Mucosa of rectum (tissue), 2 donors: ENCODE measurements around the gene IGF2BP2.
"Not testable (repeated sequence)": the region's sequence is repeated elsewhere in the genome, so short reads cannot be mapped to it uniquely, and the experiment has no call there.

ENCODE experiments used
- H3K27ac ChIP-seq, 2 donors: one replicate each; pipeline ENCODE4 v1.7.0; 2013; ENCODE audit warnings: inconsistent platforms in 2 of 2, low read depth in 2 of 2, low read length in 2 of 2
- H3K27me3 ChIP-seq, 2 donors: one replicate each; pipeline ENCODE4 v1.7.0; 2013; ENCODE audit warnings: low read length in 2 of 2; ENCODE audit not compliant: control insufficient read depth in 2 of 2, insufficient read depth in 2 of 2
- H3K36me3 ChIP-seq, 2 donors: one replicate each; pipeline ENCODE4 v1.7.0; 2013; ENCODE audit warnings: low read length in 2 of 2; ENCODE audit not compliant: control insufficient read depth in 2 of 2, insufficient read depth in 2 of 2
- H3K4me1 ChIP-seq, 2 donors: one replicate each; pipeline ENCODE4 v1.7.0; 2013; ENCODE audit warnings: low read length in 2 of 2, mild to moderate bottlenecking in 1 of 2; ENCODE audit not compliant: control insufficient read depth in 2 of 2, insufficient read depth in 2 of 2
- H3K4me3 ChIP-seq, 2 donors: one replicate each; pipeline ENCODE4 v1.7.0; 2013; ENCODE audit warnings: low read length in 2 of 2
- H3K9ac ChIP-seq, 2 donors: one replicate each; pipeline ENCODE4 v1.7.0; 2013; ENCODE audit warnings: low read length in 2 of 2, low read depth in 1 of 2, mild to moderate bottlenecking in 1 of 2
- H3K9me3 ChIP-seq, 2 donors: one replicate each; pipeline ENCODE4 v1.7.0; 2013; ENCODE audit warnings: low read length in 2 of 2; ENCODE audit not compliant: control insufficient read depth in 2 of 2
- donor health status: healthy.
- donor health status: Normal muscosa, but diverticular disease.

The IGF2BP2 gene

DNA sequence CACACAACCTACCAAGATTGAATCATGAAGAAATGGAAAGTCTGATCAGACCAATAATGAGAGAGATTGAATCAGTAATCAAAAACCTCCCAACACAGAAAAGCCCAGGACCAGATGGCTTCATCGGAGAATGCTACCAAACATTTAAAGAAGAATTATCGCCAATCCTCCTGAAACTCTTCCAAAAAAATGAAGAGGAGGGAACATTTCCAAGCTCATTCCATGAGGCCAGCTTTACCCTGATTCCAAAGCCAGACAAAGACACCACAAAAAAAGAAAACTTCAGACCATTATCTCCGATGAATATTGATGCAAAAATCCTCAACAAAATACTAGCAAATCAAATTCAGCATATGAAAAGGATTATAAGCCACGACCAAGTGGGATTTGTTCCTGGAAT lies 144.6 kb downstream of the IGF2BP2 start:
- H3K9me3 ChIP-seq, result no peaks in the 10 kb centered on the region
- H3K9ac ChIP-seq, result no peak overlapping the region
- no peaks in the 10 kb centered on the region for H3K4me1 ChIP-seq
- H3K27me3 ChIP-seq, result no peaks in the 10 kb centered on the region
- no peak overlapping the region for H3K27ac ChIP-seq
- H3K36me3 ChIP-seq, result peaks cover 5 to 8% of the 10 kb centered on the region in 2 donors
- no peak overlapping the region for H3K4me3 ChIP-seq

DNA sequence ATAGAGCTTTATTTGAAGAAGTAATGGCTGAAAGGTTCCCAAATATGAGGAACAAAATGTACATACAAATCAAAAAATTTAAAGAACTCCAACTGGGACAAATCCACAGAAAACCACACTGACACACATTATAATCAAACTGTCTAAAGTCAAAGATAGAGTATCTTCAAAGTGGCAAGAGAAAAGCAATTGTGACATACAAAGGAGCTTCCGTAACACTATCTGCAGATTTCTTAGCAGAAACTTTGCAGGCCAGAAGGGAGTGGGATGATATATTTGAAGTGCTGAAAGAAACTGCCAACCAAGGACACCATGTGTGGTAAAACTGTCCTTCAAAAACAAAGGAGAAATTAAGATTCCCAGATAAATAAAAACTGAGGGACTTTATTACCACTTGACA lies 146.8 kb downstream of the IGF2BP2 start:
- Histone ChIP-seq H3K4me1 (no peaks in the 10 kb centered on the region), H3K27me3 (no peaks in the 10 kb centered on the region), H3K9me3 (no peaks in the 10 kb centered on the region), H3K36me3 (peaks cover 14 to 15% of the 10 kb centered on the region in 2 donors), H3K27ac (no peak overlapping the region), H3K9ac (no peak overlapping the region), H3K4me3 (no peak overlapping the region)

DNA sequence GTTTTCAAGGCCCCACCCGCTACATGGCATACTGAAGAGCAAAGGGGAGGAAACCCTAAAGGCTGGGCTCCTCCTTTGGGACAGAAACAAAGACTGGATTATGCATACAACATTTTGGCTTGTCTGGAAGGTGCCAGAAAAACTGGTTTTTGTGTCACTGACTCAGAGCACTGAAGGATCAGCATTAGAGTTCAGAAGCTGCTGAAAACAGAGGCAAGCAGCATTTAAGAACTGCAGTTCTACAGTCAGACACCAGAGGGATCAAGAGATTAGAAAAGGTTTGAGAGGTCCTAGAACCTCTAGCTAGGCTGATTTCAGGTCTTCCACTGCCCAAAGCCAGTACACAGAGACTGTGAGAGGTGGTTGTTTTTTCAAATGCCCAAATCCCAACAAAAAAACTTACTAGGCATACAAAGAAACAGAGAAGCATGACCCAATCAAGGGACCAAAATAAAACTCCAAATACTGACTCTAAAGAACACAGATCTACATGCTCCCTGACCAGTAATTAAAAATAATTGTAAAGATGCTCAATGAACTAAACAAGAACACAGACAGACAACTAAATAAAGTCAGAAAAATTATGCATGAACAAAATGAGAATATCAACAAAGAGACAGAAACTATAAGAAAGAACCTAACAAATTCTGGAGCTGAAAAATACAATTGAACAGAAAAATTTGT lies 147.6 kb downstream of the IGF2BP2 start:
- no peaks in the 10 kb centered on the region for H3K27me3 ChIP-seq
- H3K9me3 ChIP-seq, result no peaks in the 10 kb centered on the region
- no peak overlapping the region for H3K9ac ChIP-seq
- H3K4me1 ChIP-seq, result no peaks in the 10 kb centered on the region
- H3K27ac ChIP-seq, result no peak overlapping the region
- H3K4me3 ChIP-seq, result no peak overlapping the region
- H3K36me3 ChIP-seq, result peaks cover 14 to 15% of the 10 kb centered on the region in 2 donors

DNA sequence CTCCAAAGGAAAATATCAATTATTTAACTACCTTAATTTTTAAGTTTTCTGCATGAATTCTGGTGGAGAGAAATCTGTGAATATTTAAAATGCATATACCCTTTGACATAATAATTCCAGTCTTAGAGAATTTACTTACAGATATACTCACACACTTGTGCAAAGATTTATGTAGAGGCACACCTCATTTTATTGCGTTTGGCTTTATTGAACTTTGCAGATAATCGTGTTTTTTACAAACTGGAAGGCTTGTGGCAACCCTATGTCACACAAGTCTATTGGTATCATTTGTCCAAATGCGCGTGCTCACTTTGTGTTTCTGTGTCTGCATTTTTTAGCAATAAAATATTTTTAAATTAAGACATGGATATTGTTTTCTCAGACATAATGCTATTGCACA lies 157.3 kb downstream of the IGF2BP2 start:
- Histone ChIP-seq H3K27ac (no peak overlapping the region), H3K9me3 (no peaks in the 10 kb centered on the region), H3K4me1 (peaks cover 0 to 3% of the 10 kb centered on the region in 2 donors), H3K4me3 (no peak overlapping the region), H3K36me3 (peaks cover 2 to 9% of the 10 kb centered on the region in 2 donors), H3K27me3 (no peaks in the 10 kb centered on the region), H3K9ac (no peak overlapping the region)

DNA sequence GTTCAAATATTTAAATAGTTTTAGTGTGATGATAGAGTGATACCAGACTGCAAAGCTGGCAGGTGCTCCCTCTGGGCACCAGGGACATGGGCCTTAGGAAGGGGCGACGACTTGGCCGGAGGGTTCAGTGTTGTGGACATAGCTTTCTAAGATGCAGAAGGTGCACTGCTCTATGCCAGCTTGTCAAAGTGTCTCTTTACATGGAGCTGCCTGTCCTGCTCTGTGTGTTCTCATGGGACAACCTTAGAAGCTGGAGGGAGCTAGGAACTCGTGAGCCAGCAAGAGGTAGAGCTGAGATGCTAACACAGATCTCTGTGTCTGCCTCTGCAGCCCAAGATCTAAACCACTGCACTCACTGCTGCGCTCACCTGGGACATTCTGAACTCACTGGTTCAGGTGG lies 160.9 kb downstream of the IGF2BP2 start:
- Histone ChIP-seq H3K4me3 (no peak overlapping the region), H3K36me3 (peaks cover 0 to 4% of the 10 kb centered on the region in 2 donors), H3K9ac (no peak overlapping the region), H3K4me1 (peaks cover 6 to 7% of the 10 kb centered on the region in 2 donors), H3K27ac (no peak overlapping the region), H3K27me3 (no peaks in the 10 kb centered on the region), H3K9me3 (no peaks in the 10 kb centered on the region)

DNA sequence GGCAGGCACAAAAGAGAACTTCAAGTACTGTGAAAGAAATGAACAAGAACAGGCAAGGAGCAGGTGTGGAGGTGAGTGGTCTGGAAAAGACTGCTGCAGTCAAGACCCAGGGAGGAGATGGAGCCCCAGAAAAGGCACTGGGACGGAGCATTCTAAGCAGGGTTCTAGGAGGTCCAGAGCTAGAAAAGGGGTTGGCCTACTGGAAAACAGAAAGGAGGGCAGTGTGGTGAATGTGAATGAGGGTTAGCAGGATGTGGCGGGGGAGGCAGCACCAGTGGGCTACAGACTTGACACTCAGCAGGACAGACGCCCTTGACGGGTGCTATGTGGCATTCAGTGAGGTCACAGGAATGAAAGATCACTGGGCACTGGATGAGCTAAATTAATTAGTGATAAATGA lies 163.1 kb downstream of the IGF2BP2 start:
- peaks cover 4 to 6% of the 10 kb centered on the region in 2 donors for H3K4me1 ChIP-seq
- H3K36me3 ChIP-seq, result peaks cover 9 to 13% of the 10 kb centered on the region in 2 donors
- H3K27me3 ChIP-seq, result no peaks in the 10 kb centered on the region
- no peak overlapping the region for H3K9ac ChIP-seq
- H3K9me3 ChIP-seq, result no peaks in the 10 kb centered on the region
- H3K27ac ChIP-seq, result no peak overlapping the region
- H3K4me3 ChIP-seq, result no peak overlapping the region

DNA sequence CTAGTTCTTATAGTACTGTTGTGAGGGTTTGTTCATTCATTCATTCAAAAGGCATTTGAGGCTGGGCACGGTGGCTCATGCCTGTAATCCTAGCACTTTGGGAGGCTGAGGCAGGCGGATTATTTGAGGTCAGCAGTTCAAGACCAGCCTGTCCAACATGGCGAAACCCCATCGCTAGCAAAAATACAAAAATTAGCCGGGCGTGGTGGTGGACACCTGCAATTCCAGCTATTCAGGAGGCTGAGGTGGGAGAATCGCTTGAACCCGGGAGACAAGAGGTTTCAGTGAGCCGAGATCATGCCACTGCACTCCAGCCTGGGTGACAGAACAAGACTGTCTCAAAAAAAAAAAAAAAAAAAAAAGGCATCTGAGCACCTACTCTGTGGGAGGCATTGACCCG lies 163.5 kb downstream of the IGF2BP2 start:
- not testable (repeated sequence) for H3K4me1 ChIP-seq, H3K27me3 ChIP-seq, H3K4me3 ChIP-seq, H3K9ac ChIP-seq, H3K27ac ChIP-seq, H3K9me3 ChIP-seq
- peaks cover 9 to 17% of the 10 kb centered on the region in 2 donors for H3K36me3 ChIP-seq

DNA sequence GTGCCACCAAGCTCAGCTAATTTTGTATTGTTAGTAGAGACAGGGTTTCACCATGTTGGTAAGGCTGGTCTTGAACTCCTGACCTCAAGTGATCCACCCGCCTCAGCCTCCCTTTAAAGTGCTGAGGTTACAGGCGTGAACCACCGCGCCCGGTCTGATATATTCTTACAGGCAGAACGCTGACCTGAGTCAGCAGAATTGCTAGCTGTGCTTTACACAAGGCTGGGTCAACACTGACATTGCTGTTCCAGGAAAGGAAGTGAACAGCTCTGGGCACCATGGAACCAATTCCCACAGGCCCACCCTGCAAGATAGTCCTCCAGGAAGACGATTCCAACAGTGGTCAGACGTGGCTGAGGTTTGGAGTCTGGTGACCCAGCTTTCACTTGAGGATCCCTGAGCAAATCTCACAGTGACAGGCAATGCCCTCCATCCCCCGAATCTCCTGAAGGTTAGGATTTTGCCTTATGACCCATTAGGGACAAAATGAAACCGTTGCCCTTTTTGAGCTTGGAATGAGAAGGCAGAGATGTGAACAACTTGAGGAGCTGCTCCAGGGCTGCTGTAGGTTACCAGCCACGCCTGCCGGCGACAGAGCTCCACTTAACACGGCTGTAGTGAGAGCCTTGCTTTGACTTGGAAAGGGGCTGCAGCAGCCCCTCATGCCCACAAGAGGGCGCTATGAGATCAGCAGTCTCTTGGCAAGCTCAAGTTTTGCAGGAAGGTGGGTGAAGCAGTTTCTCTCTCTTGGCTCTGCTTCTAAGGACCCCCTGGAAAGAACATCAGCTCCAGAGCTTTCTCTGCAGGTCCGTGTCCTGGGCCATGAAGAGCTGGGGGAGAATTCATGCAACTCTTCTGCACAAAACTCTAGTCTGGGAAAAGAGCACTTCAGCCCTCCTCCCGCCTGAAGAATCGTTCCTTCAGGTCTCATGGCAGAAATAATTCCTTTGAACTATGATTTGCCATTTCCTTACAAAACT lies 164.6 kb downstream of the IGF2BP2 start:
- Histone ChIP-seq H3K4me3 (peak overlapping the region; percentile 19 to 31), H3K4me1 (peaks cover 4 to 6% of the 10 kb centered on the region in 2 donors), H3K36me3 (peaks cover 13 to 26% of the 10 kb centered on the region in 2 donors), H3K9ac (peak overlapping the region in 1 of 2 donors; percentile 49), H3K27me3 (no peaks in the 10 kb centered on the region), H3K9me3 (no peaks in the 10 kb centered on the region), H3K27ac (peak overlapping the region; percentile 45 to 52)

DNA sequence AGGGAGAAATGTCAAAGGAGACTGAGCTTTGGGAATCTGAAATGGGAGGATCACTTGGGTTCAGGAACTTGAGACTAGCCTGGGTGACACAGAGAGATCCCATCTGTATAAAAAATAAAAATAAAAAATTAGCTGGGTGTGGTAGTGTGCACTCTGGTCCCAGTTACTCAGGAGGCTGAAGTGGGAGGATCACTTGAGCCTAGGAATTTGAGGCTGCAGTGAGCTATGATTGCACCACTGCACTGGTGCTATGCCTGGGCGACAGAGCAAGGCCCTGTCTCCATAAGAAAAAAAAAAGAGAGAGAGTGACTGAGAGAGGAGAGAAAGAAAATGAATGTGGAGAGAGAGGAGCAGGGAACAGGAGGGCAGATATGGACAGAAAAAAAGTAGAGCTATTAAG lies 165.9 kb downstream of the IGF2BP2 start:
- Histone ChIP-seq H3K36me3 (peaks cover 17 to 33% of the 10 kb centered on the region in 2 donors), H3K27ac (no peak overlapping the region), H3K4me3 (no peak overlapping the region), H3K27me3 (no peaks in the 10 kb centered on the region), H3K9ac (no peak overlapping the region), H3K9me3 (no peaks in the 10 kb centered on the region), H3K4me1 (peaks cover 4 to 6% of the 10 kb centered on the region in 2 donors)

DNA sequence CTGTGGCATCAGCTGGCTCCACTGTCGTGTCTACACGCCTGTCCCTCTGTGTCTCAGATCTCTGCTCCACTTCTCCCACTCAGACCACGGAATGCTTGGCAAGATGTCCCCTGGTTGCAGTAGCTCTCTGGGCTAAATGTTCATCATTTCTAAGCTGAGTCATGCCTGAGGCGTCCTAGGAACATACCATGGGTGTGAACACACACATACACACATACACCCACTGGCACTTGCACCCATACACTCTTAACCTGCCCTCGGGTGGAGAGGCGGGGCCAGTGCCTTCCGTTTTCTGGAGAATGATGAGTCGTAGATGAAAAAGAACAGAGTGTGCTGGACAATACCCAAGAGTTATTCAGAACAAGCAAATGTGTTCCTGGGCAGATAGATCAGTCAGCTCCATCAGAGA lies 166.3 kb downstream of the IGF2BP2 start:
- no peak overlapping the region for H3K9ac ChIP-seq
- H3K27ac ChIP-seq, result no peak overlapping the region
- no peaks in the 10 kb centered on the region for H3K27me3 ChIP-seq
- peaks cover 15 to 35% of the 10 kb centered on the region in 2 donors for H3K36me3 ChIP-seq
- no peaks in the 10 kb centered on the region for H3K9me3 ChIP-seq
- no peak overlapping the region for H3K4me3 ChIP-seq
- peaks cover 4 to 6% of the 10 kb centered on the region in 2 donors for H3K4me1 ChIP-seq
